Measurements from ENCODE around the gene CLEC17A. TPM values are rescaled to one million over a fixed set of nuclear protein-coding genes. Genes with fewer than 3 reads are reported as not detected.
A peak's percentile ranks its signal among the peaks of the same experiment; 100 is the strongest.
"Not testable (repeated sequence)": the region's sequence is repeated elsewhere in the genome, so short reads cannot be mapped to it uniquely, and the experiment has no call there.

Gene CLEC17A
- total RNA-seq, result 1.0 TPM

GRCh38 chr19:14582894-14583340 lies at the start of gene CLEC17A:
TSS of gene CLEC17A (plus strand) at chr19:14583084. CDS start at chr19:14583161, 77 bp downstream.
- no peak for DNase-seq

- DNase-seq, result no peak
These were observed 49.4 kb upstream of the CLEC17A start for GRCh38 chr19:14533450-14533849.

- peak; percentile 70 for DNase-seq
These were observed 45.8 kb upstream of the CLEC17A start for GRCh38 chr19:14536926-14537692.

- DNase-seq, result no peak
These were observed 42.0 kb upstream of the CLEC17A start for GRCh38 chr19:14540741-14541525.

- DNase-seq, result not testable (repeated sequence)
These were observed 40.9 kb upstream of the CLEC17A start for GRCh38 chr19:14541979-14542378.

- peak; percentile 63 for DNase-seq
These were observed 40.1 kb upstream of the CLEC17A start for GRCh38 chr19:14542711-14543328.

- no peak for DNase-seq
These were observed 38.8 kb upstream of the CLEC17A start for GRCh38 chr19:14544047-14544446.

- peak; percentile 95 for DNase-seq
These were observed 37.7 kb upstream of the CLEC17A start for GRCh38 chr19:14544977-14545715.

- no peak for DNase-seq
These were observed 37.2 kb upstream of the CLEC17A start for GRCh38 chr19:14545716-14546082.

GRCh38 chr19:14550201-14550754 lies 32.6 kb upstream of the CLEC17A start:
- no peak for DNase-seq

GRCh38 chr19:14551134-14552005 lies 31.5 kb upstream of the CLEC17A start:
- peak; percentile 91 for DNase-seq

GRCh38 chr19:14552006-14552360 lies 30.9 kb upstream of the CLEC17A start:
- not testable (repeated sequence) for DNase-seq

- no peak for DNase-seq
These were observed 29.6 kb upstream of the CLEC17A start for GRCh38 chr19:14553042-14553938.

- no peak for DNase-seq
These were observed 29.0 kb upstream of the CLEC17A start for GRCh38 chr19:14553939-14554243.

- DNase-seq, result no peak
These were observed 28.5 kb upstream of the CLEC17A start for GRCh38 chr19:14554382-14554812.

- DNase-seq, result no peak
These were observed 26.8 kb upstream of the CLEC17A start for GRCh38 chr19:14555918-14556661.

GRCh38 chr19:14556662-14557188 lies 26.2 kb upstream of the CLEC17A start:
- DNase-seq, result peak; percentile 81

GRCh38 chr19:14558370-14559066 lies 24.4 kb upstream of the CLEC17A start:
- no peak for DNase-seq
